T-helper 17 cell (primary cell): ENCODE results near the gene LIFR. TPM values are rescaled to one million over a fixed set of nuclear protein-coding genes. Genes with fewer than 3 reads are reported as not detected.

Experiments
- ATAC-seq: fragments of 150-1000 bp; cut with Tn5 transposase; 2 replicates; pipeline ENCODE4 v1.10.0; 2021; ENCODE audit warnings: mild to moderate bottlenecking, moderate library complexity
- DNase-seq, 3 donors: peaks; one replicate each; pipeline versions ENCODE4 v3.0.0 to v3.0.0-alpha.2; 2020 to 2021
- H3K9me3 ChIP-seq: one replicate; pipeline ENCODE4 v1.7.0; 2013; ENCODE audit warnings: low read length, mild to moderate bottlenecking; ENCODE audit not compliant: control insufficient read depth, poor library complexity, severe bottlenecking
- H3K27ac Mint-ChIP-seq: one replicate; pipeline ENCODE4 v1.8.0; 2022; ENCODE audit warnings: mild to moderate bottlenecking, moderate library complexity, mixed read lengths
- H3K27me3 Mint-ChIP-seq: one replicate; pipeline ENCODE4 v1.8.0; 2022; ENCODE audit warnings: mixed read lengths
- H3K36me3 Mint-ChIP-seq: one replicate; pipeline ENCODE4 v1.8.0; 2022; ENCODE audit warnings: low read depth, mixed read lengths
- H3K4me1 Mint-ChIP-seq: one replicate; pipeline ENCODE4 v1.8.0; 2022; ENCODE audit warnings: mild to moderate bottlenecking, mixed read lengths
- H3K4me3 Mint-ChIP-seq: one replicate; pipeline ENCODE4 v1.8.0; 2022; ENCODE audit warnings: mild to moderate bottlenecking, moderate library complexity, mixed read lengths
- total RNA-seq, 4 donors: library from RNA in 2 of 4; stranded (reverse) in 2 of 4; gene quantifications; one replicate each; pipeline ENCODE4 v1.2.3 and lab custom pipeline; 2022 to 2026

LIFR gene
- total RNA-seq, 2 donors from 2014 or later: 0.27 TPM; not detected in 1

GRCh38 chr5:38515092-38515491 is 41.4 kb downstream of the LIFR start:
- H3K36me3 Mint-ChIP-seq: no peaks in the 10 kb centered on the region
- DNase-seq (no peak), ATAC-seq (no peak)
- H3K27me3 Mint-ChIP-seq: peaks cover 17% of the 10 kb centered on the region
- no peaks in the 10 kb centered on the region for H3K9me3 ChIP-seq
- no peak overlapping the region for H3K27ac Mint-ChIP-seq
- H3K4me1 Mint-ChIP-seq: no peaks in the 10 kb centered on the region
- no peak overlapping the region for H3K4me3 Mint-ChIP-seq

- ATAC-seq (no peak), DNase-seq (no peak)
- no peak overlapping the region for H3K27ac Mint-ChIP-seq
- no peaks in the 10 kb centered on the region for H3K4me1 Mint-ChIP-seq
- H3K36me3 Mint-ChIP-seq: no peaks in the 10 kb centered on the region
- no peaks in the 10 kb centered on the region for H3K9me3 ChIP-seq
- H3K4me3 Mint-ChIP-seq: no peak overlapping the region
- H3K27me3 Mint-ChIP-seq: peaks cover 22% of the 10 kb centered on the region
Observed at GRCh38 chr5:38509185-38509584, 47.3 kb downstream of the LIFR start.

GRCh38 chr5:38506302-38506701 is 50.1 kb downstream of the LIFR start:
- no peaks in the 10 kb centered on the region for H3K9me3 ChIP-seq
- Mint-ChIP-seq H3K27ac (no peak overlapping the region), H3K4me3 (no peak overlapping the region), H3K36me3 (no peaks in the 10 kb centered on the region), H3K27me3 (peaks cover 9% of the 10 kb centered on the region), H3K4me1 (no peaks in the 10 kb centered on the region)
- ATAC-seq (no peak), DNase-seq (no peak)

DNA sequence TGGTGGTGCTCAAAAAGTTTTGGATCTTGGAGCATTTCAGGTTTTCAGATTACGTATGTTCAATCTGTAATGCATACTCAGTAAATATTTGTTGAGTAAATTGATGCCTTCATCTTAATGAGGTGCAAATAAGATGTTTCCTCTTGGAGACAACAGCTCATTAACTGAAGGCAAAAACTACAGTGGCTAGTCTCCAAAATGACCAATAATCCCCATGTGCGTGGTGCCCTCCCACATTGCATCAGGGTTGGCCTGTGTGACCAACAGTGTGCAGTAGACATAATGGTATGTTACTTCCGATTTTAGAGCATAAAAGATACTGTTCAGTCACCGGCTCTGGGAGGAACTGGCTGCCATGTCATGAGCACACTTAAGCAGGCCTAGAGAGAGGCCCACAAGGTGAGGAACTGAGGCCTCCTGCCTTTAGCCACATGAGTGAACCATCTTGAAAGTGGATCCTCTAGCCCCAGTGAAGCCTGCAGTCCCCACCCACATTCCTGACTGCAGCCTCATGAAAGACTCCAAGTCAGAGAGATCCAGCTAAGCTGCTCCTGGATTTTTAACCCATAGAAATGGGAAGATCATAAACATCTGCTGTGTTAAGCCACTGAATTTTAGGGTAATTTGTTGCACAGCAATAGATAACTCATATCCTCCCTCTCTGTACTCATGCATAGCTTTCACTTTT is 55.7 kb downstream of the LIFR start:
- H3K9me3 ChIP-seq: no peaks in the 10 kb centered on the region
- DNase-seq (no peak), ATAC-seq (no peak)
- H3K4me3 Mint-ChIP-seq: no peak overlapping the region
- no peaks in the 10 kb centered on the region for H3K36me3 Mint-ChIP-seq
- no peaks in the 10 kb centered on the region for H3K4me1 Mint-ChIP-seq
- no peak overlapping the region for H3K27ac Mint-ChIP-seq
- no peaks in the 10 kb centered on the region for H3K27me3 Mint-ChIP-seq

GRCh38 chr5:38497946-38498345 is 58.5 kb downstream of the LIFR start:
- ATAC-seq (no peak), DNase-seq (no peak)
- no peak overlapping the region for H3K27ac Mint-ChIP-seq
- H3K4me3 Mint-ChIP-seq: no peak overlapping the region
- no peaks in the 10 kb centered on the region for H3K4me1 Mint-ChIP-seq
- peaks cover 14% of the 10 kb centered on the region for H3K27me3 Mint-ChIP-seq
- no peaks in the 10 kb centered on the region for H3K9me3 ChIP-seq
- no peaks in the 10 kb centered on the region for H3K36me3 Mint-ChIP-seq

DNA sequence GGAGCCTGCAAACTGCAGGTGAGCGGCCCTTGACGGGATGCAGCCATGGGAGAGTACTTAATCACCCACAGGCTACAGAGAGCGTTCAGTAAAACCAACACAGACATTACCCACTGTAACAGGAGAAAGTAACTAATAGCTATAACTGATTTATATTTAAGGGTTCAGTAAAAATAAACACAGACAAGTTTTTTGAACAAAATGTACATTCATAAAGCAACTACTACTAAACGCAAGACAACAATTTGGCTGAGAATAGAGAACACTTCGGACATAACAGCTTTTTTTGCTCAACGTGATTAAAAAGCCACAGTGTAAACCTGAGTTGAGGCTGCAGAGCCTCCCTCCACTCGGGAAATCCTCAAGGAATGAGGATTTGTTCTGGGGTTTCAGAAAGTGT is 61.7 kb downstream of the LIFR start:
- H3K9me3 ChIP-seq: no peaks in the 10 kb centered on the region
- H3K27ac Mint-ChIP-seq: no peak overlapping the region

GRCh38 chr5:38494175-38494574 is 62.3 kb downstream of the LIFR start:
- Mint-ChIP-seq H3K36me3 (no peaks in the 10 kb centered on the region), H3K27ac (no peak overlapping the region), H3K27me3 (peaks cover 32% of the 10 kb centered on the region), H3K4me1 (no peaks in the 10 kb centered on the region), H3K4me3 (no peak overlapping the region)
- DNase-seq: no peak
- no peak for ATAC-seq
- no peaks in the 10 kb centered on the region for H3K9me3 ChIP-seq

More for the DNA sequence above, 61.7 kb downstream of the LIFR start:
- ATAC-seq: no peak
- Mint-ChIP-seq H3K27me3 (peaks cover 32% of the 10 kb centered on the region), H3K4me3 (no peak overlapping the region), H3K36me3 (no peaks in the 10 kb centered on the region), H3K4me1 (no peaks in the 10 kb centered on the region)
- no peak for DNase-seq

- peaks cover 3% of the 10 kb centered on the region for H3K4me1 Mint-ChIP-seq
- no peak for ATAC-seq
- DNase-seq: no peak
- H3K27ac Mint-ChIP-seq: no peak overlapping the region
- H3K27me3 Mint-ChIP-seq: peaks cover 53% of the 10 kb centered on the region
- no peaks in the 10 kb centered on the region for H3K36me3 Mint-ChIP-seq
- no peak overlapping the region for H3K4me3 Mint-ChIP-seq
- H3K9me3 ChIP-seq: no peaks in the 10 kb centered on the region
Observed at GRCh38 chr5:38483805-38484398, 72.5 kb downstream of the LIFR start.

GRCh38 chr5:38479315-38479904 is 77.0 kb downstream of the LIFR start:
- Mint-ChIP-seq H3K27me3 (peaks cover 35% of the 10 kb centered on the region), H3K27ac (no peak overlapping the region)
- no peak for ATAC-seq

DNA sequence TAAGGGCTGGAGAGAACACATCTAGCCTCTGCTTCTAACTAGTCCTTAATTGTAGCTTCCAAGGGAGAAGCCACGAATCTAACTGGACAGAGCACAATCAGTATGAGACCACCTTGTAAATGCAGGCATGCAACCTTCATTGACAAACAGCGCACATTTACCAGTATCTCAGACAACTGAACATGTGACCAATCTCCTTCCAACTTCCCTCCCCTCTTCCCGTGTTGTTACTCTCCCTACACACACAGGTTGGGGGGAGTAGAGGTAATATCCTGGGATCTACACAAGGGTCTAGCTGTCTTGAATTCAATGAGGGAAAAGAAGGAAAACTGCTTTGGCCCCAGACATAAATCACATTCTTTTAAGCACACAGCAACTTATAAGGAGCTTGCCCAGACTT is 77.6 kb downstream of the LIFR start:
- Mint-ChIP-seq H3K36me3 (no peaks in the 10 kb centered on the region), H3K4me1 (no peaks in the 10 kb centered on the region), H3K4me3 (no peak overlapping the region), H3K27ac (no peak overlapping the region), H3K27me3 (peaks cover 36% of the 10 kb centered on the region)
- no peaks in the 10 kb centered on the region for H3K9me3 ChIP-seq
- ATAC-seq (no peak), DNase-seq (no peak)

More at GRCh38 chr5:38479315-38479904, 77.0 kb downstream of the LIFR start:
- Mint-ChIP-seq H3K4me3 (no peak overlapping the region), H3K36me3 (no peaks in the 10 kb centered on the region), H3K4me1 (peaks cover 3% of the 10 kb centered on the region)
- no peaks in the 10 kb centered on the region for H3K9me3 ChIP-seq
- no peak for DNase-seq

DNA sequence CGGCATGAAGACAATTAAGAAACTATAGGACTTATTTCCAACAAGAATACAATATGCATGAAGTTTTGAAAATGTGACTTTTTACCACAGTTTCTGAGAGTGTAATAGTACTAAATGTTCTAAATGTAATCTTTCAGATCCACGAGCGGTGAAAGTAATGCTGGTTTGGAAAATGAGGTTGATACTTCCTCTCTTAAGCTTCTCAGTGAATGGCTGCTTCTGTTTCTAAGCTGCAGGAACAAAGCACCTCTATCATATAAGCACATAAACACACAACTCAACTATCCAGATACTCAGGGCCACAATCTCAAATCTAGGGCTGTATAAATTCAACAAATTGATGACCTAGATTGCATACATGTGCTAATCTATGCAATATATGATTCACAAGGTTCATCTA is 78.3 kb downstream of the LIFR start:
- no peaks in the 10 kb centered on the region for H3K9me3 ChIP-seq
- no peaks in the 10 kb centered on the region for H3K36me3 Mint-ChIP-seq
- DNase-seq: no peak
- no peak overlapping the region for H3K27ac Mint-ChIP-seq
- H3K4me3 Mint-ChIP-seq: no peak overlapping the region
- peaks cover 36% of the 10 kb centered on the region for H3K27me3 Mint-ChIP-seq
- ATAC-seq: no peak
- no peaks in the 10 kb centered on the region for H3K4me1 Mint-ChIP-seq

DNA sequence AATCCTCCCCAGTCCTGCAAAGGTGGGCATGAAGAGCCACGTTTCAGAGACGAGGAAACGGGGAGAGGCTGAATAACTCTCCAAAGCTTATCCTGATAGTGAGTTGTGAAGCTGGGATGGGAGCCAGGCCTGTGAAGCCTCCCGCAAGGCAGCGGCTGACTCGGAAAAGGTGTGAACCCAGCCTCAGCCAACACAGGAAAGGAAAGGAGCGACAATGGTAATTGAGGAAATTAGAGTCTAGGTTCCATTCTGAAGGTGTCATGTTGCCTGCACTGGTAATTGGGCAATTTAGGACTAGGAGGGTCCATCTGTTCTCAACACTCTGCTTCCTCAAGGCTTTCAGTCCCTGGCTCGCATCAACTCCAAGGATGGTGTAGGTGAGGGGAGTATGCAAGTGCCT is 83.4 kb downstream of the LIFR start:
- no peak for DNase-seq
- no peaks in the 10 kb centered on the region for H3K9me3 ChIP-seq
- H3K36me3 Mint-ChIP-seq: no peaks in the 10 kb centered on the region
- H3K27me3 Mint-ChIP-seq: peaks cover 49% of the 10 kb centered on the region
- no peaks in the 10 kb centered on the region for H3K4me1 Mint-ChIP-seq
- H3K27ac Mint-ChIP-seq: no peak overlapping the region
- no peak for ATAC-seq
- H3K4me3 Mint-ChIP-seq: no peak overlapping the region

DNA sequence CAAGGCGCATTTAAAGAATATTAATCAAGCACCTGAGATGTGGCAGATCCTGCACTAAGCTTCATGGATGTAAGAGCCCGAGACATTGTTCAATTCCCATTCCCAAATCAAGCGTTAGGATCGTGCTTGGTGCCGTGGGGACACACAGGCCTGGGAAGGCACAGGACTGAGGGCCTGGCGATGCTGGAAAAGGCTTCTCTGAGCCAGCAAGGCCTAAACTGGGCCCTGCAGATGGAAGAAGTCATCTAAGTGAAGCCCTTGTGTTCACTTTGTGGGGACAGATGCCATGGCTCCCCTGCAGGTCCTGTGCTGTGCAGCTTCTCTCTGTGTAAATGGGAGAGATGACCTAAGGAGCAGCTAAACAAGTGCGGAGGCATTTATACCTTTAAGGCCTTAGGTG is 83.9 kb downstream of the LIFR start:
- ATAC-seq (no peak), DNase-seq (no peak)
- H3K4me3 Mint-ChIP-seq: no peak overlapping the region
- H3K27me3 Mint-ChIP-seq: peaks cover 47% of the 10 kb centered on the region
- H3K9me3 ChIP-seq: no peaks in the 10 kb centered on the region
- H3K27ac Mint-ChIP-seq: no peak overlapping the region
- no peaks in the 10 kb centered on the region for H3K36me3 Mint-ChIP-seq
- H3K4me1 Mint-ChIP-seq: no peaks in the 10 kb centered on the region

GRCh38 chr5:38471709-38472108 is 84.7 kb downstream of the LIFR start:
- H3K27me3 Mint-ChIP-seq: peaks cover 39% of the 10 kb centered on the region
- no peaks in the 10 kb centered on the region for H3K36me3 Mint-ChIP-seq
- H3K4me3 Mint-ChIP-seq: no peak overlapping the region
- no peaks in the 10 kb centered on the region for H3K9me3 ChIP-seq
- H3K27ac Mint-ChIP-seq: no peak overlapping the region
- H3K4me1 Mint-ChIP-seq: no peaks in the 10 kb centered on the region
- ATAC-seq (no peak), DNase-seq (no peak)
